Measurements from ENCODE around the gene LMO1.

The LMO1 gene

DNA sequence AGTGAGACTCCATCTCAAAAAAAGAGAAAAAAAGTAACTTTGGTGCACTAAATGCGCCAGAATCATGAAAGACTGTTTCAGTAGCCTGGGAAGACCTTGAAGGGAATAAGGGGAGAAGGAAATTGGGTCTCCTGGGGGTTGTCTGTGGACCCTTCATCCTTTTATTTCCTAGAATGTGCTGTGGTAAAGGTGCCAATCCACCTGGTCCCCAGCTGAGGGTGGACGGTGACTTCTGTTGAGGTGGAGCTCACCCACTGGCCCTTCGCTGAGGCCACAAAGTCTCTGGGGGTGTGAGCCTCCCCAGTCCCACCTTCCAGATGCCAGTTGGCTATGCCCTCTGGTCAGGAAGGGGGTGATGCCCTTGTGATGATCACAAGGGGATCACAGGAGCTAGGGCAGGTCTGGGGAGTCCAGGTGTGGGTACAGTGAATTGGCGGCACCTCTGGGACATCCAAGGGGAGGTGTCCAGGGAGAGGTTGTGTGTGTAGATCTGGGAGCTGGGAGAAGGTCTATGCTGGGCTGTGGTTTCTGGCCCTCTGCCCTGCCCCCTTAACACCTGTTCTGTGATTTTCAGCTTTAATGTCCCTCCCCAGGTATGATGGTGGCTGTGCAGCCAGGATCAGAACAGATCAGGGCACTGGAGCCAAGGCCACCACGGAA, 34.2 kb upstream of the LMO1 start:
- Histone ChIP-seq H3K36me3 (ENCODE audit: control insufficient read depth, insufficient read depth, low read length) (no peaks in the 10 kb centered on the region), H3K27ac (ENCODE audit: insufficient read depth, low read length, poor library complexity, severe bottlenecking) (no peak overlapping the region), H3K4me1 (ENCODE audit: control insufficient read depth, insufficient read depth, low read length, poor library complexity, severe bottlenecking) (no peaks in the 10 kb centered on the region), H3K9me3 (ENCODE audit: control insufficient read depth, low read length) (no peaks in the 10 kb centered on the region), H3K4me3 (ENCODE audit: insufficient read depth, low read depth, low read length, poor library complexity, severe bottlenecking) (no peak overlapping the region), H3K27me3 (replicated peaks; ENCODE audit: control insufficient read depth, insufficient read depth, low read length, poor library complexity, severe bottlenecking) (no peaks in the 10 kb centered on the region)
- no peak for DNase-seq

DNA sequence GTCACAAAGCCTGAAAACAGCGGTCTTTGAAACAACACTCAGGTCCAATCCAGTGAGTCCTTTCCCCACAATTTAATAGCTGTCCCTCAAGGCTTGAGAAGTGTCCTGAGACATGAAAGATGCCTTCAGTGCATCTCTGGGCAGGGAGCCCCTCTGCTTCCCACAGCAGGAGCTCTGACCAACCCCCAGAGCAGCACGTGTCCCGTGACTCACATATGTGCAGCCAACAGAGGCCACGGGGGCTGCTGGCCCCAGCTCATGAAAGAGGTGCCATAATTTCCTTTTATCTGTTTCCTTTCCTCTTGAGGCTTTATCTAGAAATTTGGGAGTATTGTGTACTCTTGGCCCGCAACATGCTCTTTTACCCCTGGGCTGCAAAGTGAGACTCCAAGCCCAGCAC, 33.2 kb upstream of the LMO1 start:
- DNase-seq, result no peak
- Histone ChIP-seq H3K9me3 (ENCODE audit: control insufficient read depth, low read length) (no peaks in the 10 kb centered on the region), H3K4me1 (ENCODE audit: control insufficient read depth, insufficient read depth, low read length, poor library complexity, severe bottlenecking) (no peaks in the 10 kb centered on the region), H3K27me3 (replicated peaks; ENCODE audit: control insufficient read depth, insufficient read depth, low read length, poor library complexity, severe bottlenecking) (no peaks in the 10 kb centered on the region), H3K36me3 (ENCODE audit: control insufficient read depth, insufficient read depth, low read length) (no peaks in the 10 kb centered on the region), H3K27ac (ENCODE audit: insufficient read depth, low read length, poor library complexity, severe bottlenecking) (no peak overlapping the region), H3K4me3 (ENCODE audit: insufficient read depth, low read depth, low read length, poor library complexity, severe bottlenecking) (no peak overlapping the region)

DNA sequence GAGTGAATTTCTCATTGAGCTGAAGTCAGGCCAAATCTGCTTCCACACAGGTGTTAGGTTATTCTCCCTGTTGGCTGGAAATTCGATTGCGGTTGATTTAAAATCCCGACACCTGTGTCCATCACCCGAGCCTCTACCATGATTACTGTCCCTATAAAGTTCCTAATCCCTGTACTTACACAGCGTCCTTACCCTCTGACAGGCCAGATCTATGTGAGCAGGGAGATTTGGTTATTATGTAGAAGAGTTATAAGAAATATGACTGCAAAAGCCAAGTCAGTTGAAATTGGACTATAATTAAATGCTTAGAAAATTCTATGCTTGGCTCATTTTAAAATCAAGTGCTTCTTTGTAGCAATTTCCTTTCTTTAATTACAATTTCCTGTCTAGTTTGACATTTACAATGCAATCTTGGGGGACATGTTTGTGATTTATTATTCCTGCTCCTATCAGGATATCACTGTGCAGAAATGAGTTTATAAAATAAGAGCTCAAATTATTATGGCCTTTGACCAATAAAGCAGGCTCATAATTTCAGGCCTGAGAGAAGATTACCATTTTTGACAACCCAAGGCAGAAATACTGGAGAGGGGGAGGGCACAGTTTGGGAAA, 32.5 kb upstream of the LMO1 start:
- no peaks in the 10 kb centered on the region for H3K4me1 ChIP-seq (ENCODE audit: control insufficient read depth, insufficient read depth, low read length, poor library complexity, severe bottlenecking)
- H3K4me3 ChIP-seq (ENCODE audit: insufficient read depth, low read depth, low read length, poor library complexity, severe bottlenecking), result no peak overlapping the region
- no peak for DNase-seq
- H3K36me3 ChIP-seq (ENCODE audit: control insufficient read depth, insufficient read depth, low read length), result no peaks in the 10 kb centered on the region
- no peak overlapping the region for H3K27ac ChIP-seq (ENCODE audit: insufficient read depth, low read length, poor library complexity, severe bottlenecking)
- no peaks in the 10 kb centered on the region for H3K9me3 ChIP-seq (ENCODE audit: control insufficient read depth, low read length)
- no peaks in the 10 kb centered on the region for H3K27me3 ChIP-seq (replicated peaks; ENCODE audit: control insufficient read depth, insufficient read depth, low read length, poor library complexity, severe bottlenecking)

DNA sequence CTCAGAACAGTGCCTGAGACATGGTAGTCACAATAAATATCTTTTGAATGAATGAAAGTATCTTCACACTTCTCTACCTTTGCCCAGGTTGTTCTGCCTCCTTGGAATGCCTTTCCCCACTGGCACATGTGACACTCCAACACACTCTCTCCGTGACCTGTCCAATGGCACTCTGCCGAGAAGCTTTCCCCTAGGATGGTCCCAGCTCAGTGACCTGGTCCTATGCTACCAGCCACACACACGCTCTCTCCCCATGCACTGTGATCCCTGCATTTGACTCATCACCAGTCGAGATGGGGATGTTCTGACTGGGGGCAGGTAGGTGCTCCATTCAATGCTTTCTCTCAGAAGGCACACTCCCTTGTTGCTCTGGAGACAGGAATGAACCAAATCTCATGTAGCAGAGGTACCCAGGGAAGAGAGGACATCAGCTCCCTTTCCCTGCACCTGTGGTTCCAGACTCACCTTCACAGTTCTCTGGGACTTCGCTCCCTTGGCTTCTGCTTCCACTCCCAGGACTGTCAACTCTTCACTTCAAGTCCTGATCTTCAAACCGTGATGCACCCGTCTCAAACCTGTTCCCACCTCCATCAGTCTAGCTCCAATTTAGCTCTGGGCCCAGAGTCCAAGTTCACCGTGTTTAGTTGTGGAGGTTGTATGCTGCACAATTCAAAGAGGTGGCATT, 30.7 kb upstream of the LMO1 start:
- Histone ChIP-seq H3K36me3 (ENCODE audit: control insufficient read depth, insufficient read depth, low read length) (no peaks in the 10 kb centered on the region), H3K4me3 (ENCODE audit: insufficient read depth, low read depth, low read length, poor library complexity, severe bottlenecking) (no peak overlapping the region), H3K4me1 (ENCODE audit: control insufficient read depth, insufficient read depth, low read length, poor library complexity, severe bottlenecking) (no peaks in the 10 kb centered on the region), H3K27ac (ENCODE audit: insufficient read depth, low read length, poor library complexity, severe bottlenecking) (no peak overlapping the region), H3K27me3 (replicated peaks; ENCODE audit: control insufficient read depth, insufficient read depth, low read length, poor library complexity, severe bottlenecking) (no peaks in the 10 kb centered on the region), H3K9me3 (ENCODE audit: control insufficient read depth, low read length) (no peaks in the 10 kb centered on the region)
- DNase-seq, result no peak

DNA sequence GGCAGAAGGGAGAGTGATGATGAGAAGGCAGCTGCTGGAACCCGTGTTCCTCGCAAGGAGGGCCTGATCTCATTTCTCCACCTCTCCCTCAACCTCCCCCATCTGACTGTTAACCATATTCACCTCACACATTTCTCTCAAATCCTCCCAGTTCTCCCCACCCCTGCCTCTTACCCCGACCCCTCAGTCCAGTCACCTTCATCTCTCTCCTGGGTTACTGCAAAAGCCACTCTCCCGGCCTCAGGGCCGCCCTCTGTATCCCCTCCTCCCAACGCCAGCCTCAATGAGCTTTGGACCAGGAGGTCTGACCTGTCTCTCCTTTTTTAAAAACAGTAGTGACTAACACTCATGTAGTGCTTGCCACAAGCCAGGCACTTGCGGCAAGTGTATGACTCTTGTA, 29.5 kb upstream of the LMO1 start:
- Histone ChIP-seq H3K27me3 (replicated peaks; ENCODE audit: control insufficient read depth, insufficient read depth, low read length, poor library complexity, severe bottlenecking) (no peaks in the 10 kb centered on the region), H3K27ac (ENCODE audit: insufficient read depth, low read length, poor library complexity, severe bottlenecking) (no peak overlapping the region), H3K4me3 (ENCODE audit: insufficient read depth, low read depth, low read length, poor library complexity, severe bottlenecking) (no peak overlapping the region), H3K9me3 (ENCODE audit: control insufficient read depth, low read length) (no peaks in the 10 kb centered on the region), H3K4me1 (ENCODE audit: control insufficient read depth, insufficient read depth, low read length, poor library complexity, severe bottlenecking) (no peaks in the 10 kb centered on the region), H3K36me3 (ENCODE audit: control insufficient read depth, insufficient read depth, low read length) (no peaks in the 10 kb centered on the region)
- no peak for DNase-seq

DNA sequence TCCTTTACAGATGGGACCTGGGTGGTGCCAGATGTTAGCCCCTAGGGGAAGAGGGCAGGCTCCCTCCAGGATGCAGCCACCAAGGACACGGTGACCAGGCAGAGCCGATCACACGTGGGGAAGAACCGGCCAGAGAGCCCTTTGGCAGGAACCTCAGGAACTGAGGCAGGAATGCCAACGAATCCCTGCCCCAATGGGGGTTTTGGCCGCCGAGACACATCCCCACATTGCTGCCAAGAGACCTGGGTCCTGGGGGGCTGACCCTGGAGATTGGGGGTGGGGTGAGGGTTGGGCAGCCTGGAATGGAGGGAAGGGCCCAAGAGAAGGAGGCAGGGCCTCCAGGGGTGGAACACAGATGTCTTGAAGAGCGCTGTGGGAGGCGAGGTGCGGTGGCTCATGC, 28.7 kb upstream of the LMO1 start:
- no peaks in the 10 kb centered on the region for H3K9me3 ChIP-seq (ENCODE audit: control insufficient read depth, low read length)
- no peak overlapping the region for H3K27ac ChIP-seq (ENCODE audit: insufficient read depth, low read length, poor library complexity, severe bottlenecking)
- H3K4me1 ChIP-seq (ENCODE audit: control insufficient read depth, insufficient read depth, low read length, poor library complexity, severe bottlenecking), result no peaks in the 10 kb centered on the region
- no peak overlapping the region for H3K4me3 ChIP-seq (ENCODE audit: insufficient read depth, low read depth, low read length, poor library complexity, severe bottlenecking)
- H3K36me3 ChIP-seq (ENCODE audit: control insufficient read depth, insufficient read depth, low read length), result no peaks in the 10 kb centered on the region
- no peak for DNase-seq
- H3K27me3 ChIP-seq (replicated peaks; ENCODE audit: control insufficient read depth, insufficient read depth, low read length, poor library complexity, severe bottlenecking), result no peaks in the 10 kb centered on the region

DNA sequence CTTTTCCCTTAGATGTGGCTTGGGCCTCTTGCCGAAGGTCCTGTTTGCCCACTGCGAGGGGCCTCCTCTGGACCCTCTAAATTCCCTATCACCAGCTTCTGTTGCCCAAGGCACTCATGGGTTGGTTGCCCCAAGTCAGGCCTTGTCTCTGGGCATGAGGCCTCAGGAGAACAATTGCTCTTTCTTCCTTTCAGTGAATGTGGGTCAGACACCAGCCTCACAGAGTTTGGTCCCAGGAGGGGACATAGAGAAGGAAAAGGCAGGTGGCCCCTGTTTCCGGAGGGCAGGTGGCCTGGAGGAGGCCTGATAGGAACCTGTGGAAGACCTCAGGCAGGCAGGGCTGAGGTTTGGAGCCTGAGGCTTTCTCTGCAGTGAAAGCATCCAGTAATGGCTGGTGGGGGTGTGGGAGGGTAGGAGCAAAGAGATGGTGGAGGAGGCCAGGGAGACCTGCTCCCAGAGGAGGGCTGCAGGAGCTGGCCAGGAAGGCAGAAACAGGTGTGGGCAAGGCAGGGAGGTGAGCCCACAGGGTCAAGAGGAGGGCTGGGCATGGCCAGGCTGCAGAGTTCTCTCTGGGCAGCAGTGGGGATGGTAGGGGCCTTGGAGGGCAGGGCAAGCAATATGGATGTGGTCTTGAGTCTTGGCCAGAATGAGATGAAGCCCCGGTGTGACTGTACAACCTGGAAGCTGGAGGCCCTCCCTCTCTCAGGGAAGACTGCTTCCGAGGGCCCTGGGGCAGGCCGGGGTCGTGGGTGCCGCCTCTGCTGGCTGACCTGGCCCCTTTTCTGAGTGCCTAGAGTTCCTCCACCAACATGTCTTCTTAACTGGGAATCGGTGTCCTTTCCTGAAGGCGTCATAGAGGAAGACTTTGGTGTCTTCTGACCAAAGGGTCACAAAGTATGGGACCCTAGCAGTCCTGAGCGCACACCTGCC, 28.0 kb upstream of the LMO1 start:
- DNase-seq, result no peak
- H3K4me1 ChIP-seq (ENCODE audit: control insufficient read depth, insufficient read depth, low read length, poor library complexity, severe bottlenecking), result no peaks in the 10 kb centered on the region
- H3K27ac ChIP-seq (ENCODE audit: insufficient read depth, low read length, poor library complexity, severe bottlenecking), result no peak overlapping the region
- H3K9me3 ChIP-seq (ENCODE audit: control insufficient read depth, low read length), result no peaks in the 10 kb centered on the region
- H3K27me3 ChIP-seq (replicated peaks; ENCODE audit: control insufficient read depth, insufficient read depth, low read length, poor library complexity, severe bottlenecking), result no peaks in the 10 kb centered on the region
- H3K36me3 ChIP-seq (ENCODE audit: control insufficient read depth, insufficient read depth, low read length), result no peaks in the 10 kb centered on the region
- no peak overlapping the region for H3K4me3 ChIP-seq (ENCODE audit: insufficient read depth, low read depth, low read length, poor library complexity, severe bottlenecking)

DNA sequence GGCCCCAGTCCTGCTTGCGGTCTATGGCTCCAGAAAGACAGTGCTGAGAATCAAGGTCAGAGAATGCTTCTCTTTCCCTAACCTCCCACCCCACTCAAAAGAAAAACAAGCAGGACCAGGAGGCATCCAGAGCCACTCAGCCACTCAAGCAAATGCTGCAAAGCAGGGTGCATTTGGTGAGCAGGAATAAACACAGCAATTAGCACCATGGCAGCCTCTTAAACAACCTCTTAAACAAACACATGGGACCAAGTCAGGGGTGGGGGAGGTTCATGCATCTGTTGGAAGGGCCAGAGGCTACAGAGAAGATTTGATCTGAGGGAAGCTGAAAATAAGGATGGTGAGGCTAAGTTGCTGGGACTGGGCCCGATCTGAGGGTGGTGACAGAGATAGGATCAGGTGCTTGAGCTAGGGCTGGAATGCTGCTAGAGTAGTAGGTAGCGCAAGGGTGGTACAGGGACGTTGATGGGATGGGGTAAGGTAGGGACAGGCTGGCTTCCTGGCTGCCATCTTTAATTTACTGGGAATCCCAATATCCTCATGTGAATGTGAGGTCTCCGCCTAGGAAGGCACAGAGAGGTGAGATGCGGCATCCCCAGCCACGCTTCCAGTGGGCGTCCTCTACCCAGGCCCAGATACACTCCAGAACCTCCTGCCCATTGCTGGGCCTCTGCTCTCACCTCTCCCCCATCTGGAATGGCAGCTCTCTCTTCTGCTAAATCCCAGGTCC, 26.6 kb upstream of the LMO1 start:
- Histone ChIP-seq H3K27ac (ENCODE audit: insufficient read depth, low read length, poor library complexity, severe bottlenecking) (no peak overlapping the region), H3K27me3 (replicated peaks; ENCODE audit: control insufficient read depth, insufficient read depth, low read length, poor library complexity, severe bottlenecking) (no peaks in the 10 kb centered on the region), H3K4me3 (ENCODE audit: insufficient read depth, low read depth, low read length, poor library complexity, severe bottlenecking) (no peak overlapping the region), H3K36me3 (ENCODE audit: control insufficient read depth, insufficient read depth, low read length) (no peaks in the 10 kb centered on the region), H3K4me1 (ENCODE audit: control insufficient read depth, insufficient read depth, low read length, poor library complexity, severe bottlenecking) (no peaks in the 10 kb centered on the region), H3K9me3 (ENCODE audit: control insufficient read depth, low read length) (no peaks in the 10 kb centered on the region)
- DNase-seq, result no peak

DNA sequence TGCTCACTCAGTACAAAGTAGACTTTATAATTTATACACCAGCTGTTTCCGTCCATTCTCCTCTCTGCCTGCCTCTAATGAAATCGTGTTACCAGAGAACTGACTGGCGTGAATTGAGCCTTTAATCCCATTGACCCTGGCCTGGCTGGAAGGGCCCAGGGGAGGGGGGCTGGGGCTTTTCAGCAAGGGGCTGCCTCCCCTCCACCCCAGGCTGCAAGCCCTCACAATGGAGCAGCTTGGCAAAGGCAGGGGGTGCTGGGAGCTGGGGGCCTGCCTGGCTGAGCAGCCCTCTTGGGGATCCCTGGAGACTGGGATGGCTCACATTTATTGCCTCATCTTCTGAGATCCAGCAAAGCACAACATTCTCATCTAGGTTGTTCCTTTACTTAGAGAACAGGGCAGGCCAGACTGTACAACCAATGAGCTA, 25.8 kb upstream of the LMO1 start:
- no peak overlapping the region for H3K27ac ChIP-seq (ENCODE audit: insufficient read depth, low read length, poor library complexity, severe bottlenecking)
- H3K4me3 ChIP-seq (ENCODE audit: insufficient read depth, low read depth, low read length, poor library complexity, severe bottlenecking), result no peak overlapping the region
- H3K9me3 ChIP-seq (ENCODE audit: control insufficient read depth, low read length), result no peaks in the 10 kb centered on the region
- H3K27me3 ChIP-seq (replicated peaks; ENCODE audit: control insufficient read depth, insufficient read depth, low read length, poor library complexity, severe bottlenecking), result no peaks in the 10 kb centered on the region
- no peaks in the 10 kb centered on the region for H3K36me3 ChIP-seq (ENCODE audit: control insufficient read depth, insufficient read depth, low read length)
- H3K4me1 ChIP-seq (ENCODE audit: control insufficient read depth, insufficient read depth, low read length, poor library complexity, severe bottlenecking), result no peaks in the 10 kb centered on the region
- DNase-seq, result no peak
